RWPE2 (cell line): Measurements from ENCODE around the gene ROBO2.

Experiments used
- ATAC-seq: fragments of 200-7000 bp; cut with Tn5 transposase; 3 replicates; pipeline ENCODE4 v1.9.1; 2021; ENCODE audit warnings: low read depth
- DNase-seq: peaks from one replicate; pipeline ENCODE4 v3.0.0-alpha.2; 2020; ENCODE audit warnings: low spot score
- H3K27ac ChIP-seq: fragments of 450-650 bp; 2 replicates; pipeline ENCODE4 v1.5.1; 2017; ENCODE audit warnings: mild to moderate bottlenecking; ENCODE audit not compliant: poor library complexity, severe bottlenecking
- H3K27me3 ChIP-seq: fragments of 250-450 bp; sonication (Bioruptor Pico); 2 replicates; pipeline ENCODE4 v1.5.1; 2021; ENCODE audit warnings: mild to moderate bottlenecking, moderate library complexity; ENCODE audit not compliant: insufficient read depth, poor library complexity, severe bottlenecking
- H3K36me3 ChIP-seq: fragments of 250-450 bp; sonication (Bioruptor Pico); 2 replicates; pipeline ENCODE4 v1.5.1; 2020; ENCODE audit warnings: low read depth, mild to moderate bottlenecking, moderate library complexity
- H3K4me1 ChIP-seq: fragments of 250-450 bp; sonication (Bioruptor Pico); 2 replicates; pipeline ENCODE4 v1.5.1; 2021; ENCODE audit warnings: mild to moderate bottlenecking, moderate library complexity; ENCODE audit not compliant: insufficient read depth, poor library complexity, severe bottlenecking
- H3K4me3 ChIP-seq: fragments of 250-450 bp; sonication (Bioruptor Pico); 2 replicates; pipeline ENCODE4 v1.5.1; 2021; ENCODE audit warnings: mild to moderate bottlenecking, moderate library complexity; ENCODE audit not compliant: severe bottlenecking
- H3K9me3 ChIP-seq: fragments of 250-450 bp; sonication (Bioruptor Pico); 2 replicates; pipeline ENCODE4 v1.5.1; 2021; ENCODE audit warnings: mild to moderate bottlenecking, moderate library complexity; ENCODE audit not compliant: severe bottlenecking
- CTCF ChIP-seq: fragments of 450-650 bp; IDR thresholded peaks from one replicate; pipeline ENCODE4 v1.5.1; 2017; ENCODE audit warnings: mild to moderate bottlenecking, moderate library complexity; ENCODE audit not compliant: poor library complexity, severe bottlenecking

Gene ROBO2

DNA sequence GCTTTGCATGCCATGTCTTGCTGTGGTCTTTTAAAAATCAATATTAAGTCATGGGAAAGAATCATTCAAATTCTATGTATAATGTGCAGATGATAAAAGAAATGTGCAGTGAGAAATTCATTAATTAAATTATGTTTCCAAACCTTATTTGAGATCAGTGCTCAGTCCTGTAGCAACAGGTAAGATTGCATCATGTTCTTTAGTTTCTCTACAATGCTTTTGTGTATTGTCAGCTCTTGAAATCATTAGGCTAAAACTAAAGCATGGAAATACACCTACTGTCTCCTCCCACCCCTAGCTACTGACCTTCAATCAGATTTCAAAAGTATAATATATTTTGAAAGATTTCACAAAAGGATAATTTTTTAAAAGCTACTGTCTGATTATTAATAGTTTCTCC is 612.7 kb downstream of the ROBO2 start:
- Histone ChIP-seq H3K27ac (no peak overlapping the region), H3K27me3 (no peaks in the 10 kb centered on the region), H3K9me3 (no peaks in the 10 kb centered on the region), H3K36me3 (no peaks in the 10 kb centered on the region), H3K4me1 (no peaks in the 10 kb centered on the region), H3K4me3 (no peak overlapping the region)
- no peak for ATAC-seq
- no peak for DNase-seq
- TF ChIP-seq CTCF = no peak

GRCh38 chr3:77655396-77655795 is 615.5 kb downstream of the ROBO2 start:
- ATAC-seq (no peak), DNase-seq (no peak)
- no peaks in the 10 kb centered on the region for H3K27me3 ChIP-seq
- no peak overlapping the region for H3K27ac ChIP-seq
- no peaks in the 10 kb centered on the region for H3K36me3 ChIP-seq
- no peak overlapping the region for H3K4me3 ChIP-seq
- TF ChIP-seq CTCF = no peak
- H3K4me1 ChIP-seq = no peaks in the 10 kb centered on the region
- no peaks in the 10 kb centered on the region for H3K9me3 ChIP-seq

DNA sequence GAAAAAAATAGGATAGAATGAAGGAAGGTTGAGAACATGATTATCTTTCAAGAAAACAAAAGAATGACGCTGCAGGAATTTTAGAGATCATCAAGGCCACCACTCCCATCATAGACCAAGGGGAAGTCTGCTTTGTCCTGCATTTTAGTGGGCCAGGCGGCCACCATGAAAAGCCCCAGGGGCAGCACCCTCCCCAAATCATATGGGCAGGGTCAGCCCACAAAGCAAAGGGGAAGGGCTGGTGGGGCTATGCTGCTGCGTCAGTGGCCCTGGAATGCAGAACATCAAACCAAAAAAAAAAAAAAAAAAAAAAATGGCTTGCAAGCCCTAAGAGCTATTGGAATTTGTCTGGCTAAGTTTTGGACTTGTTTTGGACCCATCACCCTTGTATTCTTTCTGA is 620.8 kb downstream of the ROBO2 start:
- TF ChIP-seq CTCF = no peak
- no peaks in the 10 kb centered on the region for H3K27me3 ChIP-seq
- H3K4me3 ChIP-seq = no peak overlapping the region
- H3K4me1 ChIP-seq = no peaks in the 10 kb centered on the region
- no peaks in the 10 kb centered on the region for H3K36me3 ChIP-seq
- H3K9me3 ChIP-seq = no peaks in the 10 kb centered on the region
- DNase-seq (no peak), ATAC-seq (no peak)
- H3K27ac ChIP-seq = no peak overlapping the region

DNA sequence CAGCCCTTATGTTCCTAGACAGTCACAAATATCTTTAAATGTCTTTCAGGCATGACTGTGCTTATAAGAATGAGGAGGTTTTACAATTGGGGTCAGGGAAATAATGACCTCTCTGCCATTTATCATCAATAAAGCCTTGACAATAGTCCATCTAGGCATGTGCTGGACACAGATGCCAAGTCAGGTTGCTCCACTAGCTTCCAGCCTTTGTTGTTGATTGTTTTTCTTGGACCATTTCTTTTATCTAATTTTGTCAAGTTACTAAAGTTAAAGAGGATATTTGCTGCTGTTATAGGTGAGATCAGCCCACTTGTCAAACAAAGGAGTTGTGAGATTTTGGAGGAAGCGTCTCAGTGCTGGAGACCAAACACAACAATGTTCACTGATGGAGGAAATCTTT is 628.0 kb downstream of the ROBO2 start:
- Histone ChIP-seq H3K9me3 (no peaks in the 10 kb centered on the region), H3K4me3 (no peak overlapping the region), H3K27ac (no peak overlapping the region), H3K36me3 (no peaks in the 10 kb centered on the region), H3K27me3 (no peaks in the 10 kb centered on the region), H3K4me1 (no peaks in the 10 kb centered on the region)
- DNase-seq (no peak), ATAC-seq (no peak)
- no peak for TF ChIP-seq CTCF

GRCh38 chr3:77668376-77668775 is 628.5 kb downstream of the ROBO2 start:
- Histone ChIP-seq H3K27ac (no peak overlapping the region), H3K9me3 (no peaks in the 10 kb centered on the region), H3K4me1 (no peaks in the 10 kb centered on the region), H3K27me3 (no peaks in the 10 kb centered on the region), H3K36me3 (no peaks in the 10 kb centered on the region), H3K4me3 (no peak overlapping the region)
- TF ChIP-seq CTCF = no peak
- DNase-seq (no peak), ATAC-seq (no peak)
